ENCODE data around the gene PRICKLE3. TPM values are rescaled to one million over a fixed set of nuclear protein-coding genes. Genes with fewer than 3 reads are reported as not detected.

Gene PRICKLE3
- total RNA-seq, 4 donors from 2014 or later = 14.5 to 40.0 (median 33.2) TPM

Small RNA genes lying within 50 kb of the gene (small RNA-seq; reads per million reads assigned to genes)
- gene RN7SL262P = 0 to 0.12 (median 0) reads per million in 4 donors

Other genes starting within 250 kb of the PRICKLE3 start
- gene OTUD5, start 228.8 kb downstream of the PRICKLE3 start, total RNA-seq = 10 to 100 TPM; 39.4 to 96.9 (median 40.6) TPM
- gene KCND1, start 214.5 kb downstream of the PRICKLE3 start, total RNA-seq = under 1 TPM in 2 of 4 donors, not detected in 2; 0.95 to 0.96 TPM
- 100 to 1,000 TPM in 1 of 4 donors, 10 to 100 TPM in 3; 34.8 to 102 (median 52.9) TPM for gene GRIPAP1, start 184.1 kb downstream of the PRICKLE3 start, total RNA-seq
- gene TFE3, start 143.0 kb downstream of the PRICKLE3 start, total RNA-seq = 10 to 100 TPM; 31.7 to 45.6 (median 44.7) TPM
- 10 to 100 TPM in 2 of 4 donors, 1 to 10 TPM in 2; 4.4 to 19.1 (median 9.9) TPM for gene CCDC120, start 127.4 kb downstream of the PRICKLE3 start, total RNA-seq
- 10 to 100 TPM in 2 of 4 donors, 1 to 10 TPM in 2; 3.4 to 16.8 (median 9.2) TPM for gene PRAF2, start 112.4 kb downstream of the PRICKLE3 start, total RNA-seq
- 100 to 1,000 TPM in 2 of 4 donors, 10 to 100 TPM in 2; 73.5 to 205 (median 117) TPM for gene WDR45, start 106.5 kb downstream of the PRICKLE3 start, total RNA-seq
- gene GPKOW, start 62.6 kb downstream of the PRICKLE3 start, total RNA-seq = 10 to 100 TPM; 10.7 to 21.8 (median 18.0) TPM
- 10 to 100 TPM in 3 of 4 donors, 1 to 10 TPM in 1; 5.6 to 28.8 (median 12.7) TPM for gene MAGIX, start 23.6 kb downstream of the PRICKLE3 start, total RNA-seq
- 10 to 100 TPM; 31.0 to 60.3 (median 43.2) TPM for gene PLP2, start 14.5 kb downstream of the PRICKLE3 start, total RNA-seq
- 1 to 10 TPM; 1.1 to 7.6 (median 5.0) TPM for gene SYP, start 13.8 kb upstream of the PRICKLE3 start, total RNA-seq
- 1 to 10 TPM in 1 of 4 donors, under 1 TPM in 2, not detected in 1; 0.32 to 2.8 (median 0.96) TPM for gene CACNA1F, start 47.0 kb upstream of the PRICKLE3 start, total RNA-seq
- 10 to 100 TPM; 11.0 to 13.7 (median 12.6) TPM for gene CCDC22, start 49.1 kb upstream of the PRICKLE3 start, total RNA-seq
- not detected for gene FOXP3, start 78.3 kb upstream of the PRICKLE3 start, total RNA-seq
- 10 to 100 TPM in 1 of 4 donors, 1 to 10 TPM in 3; 2.0 to 18.7 (median 2.8) TPM for gene PPP1R3F, start 83.4 kb upstream of the PRICKLE3 start, total RNA-seq
- not detected for gene GAGE10, start 117.3 kb upstream of the PRICKLE3 start, total RNA-seq
- gene GAGE12J, start 135.7 kb upstream of the PRICKLE3 start, total RNA-seq = not detected
- gene GAGE13, start 145.2 kb upstream of the PRICKLE3 start, total RNA-seq = not detected